DND-41 (cell line): ENCODE measurements around the gene TCERG1L.
"Not testable (repeated sequence)": the region's sequence is repeated elsewhere in the genome, so short reads cannot be mapped to it uniquely, and the experiment has no call there.

Source experiments
- ATAC-seq: fragments of 200-7000 bp; cut with Tn5 transposase; 3 replicates; pipeline ENCODE4 v1.9.1; 2021; ENCODE audit warnings: low read depth; ENCODE audit not compliant: insufficient read depth
- DNase-seq: peaks from one replicate; pipeline ENCODE4 v3.0.0-alpha.2; 2020
- H2AFZ ChIP-seq: 2 replicates; pipeline ENCODE4 v1.6.0; 2012; ENCODE audit warnings: low read depth, low read length
- H3K27ac ChIP-seq: 2 replicates; pipeline ENCODE4 v1.5.1; 2012; ENCODE audit warnings: low read length, inconsistent platforms
- H3K27me3 ChIP-seq: fragments of 200-600 bp; sonication (generic); 2 replicates; pipeline ENCODE4 v1.6.0; 2012; ENCODE audit warnings: low read length, mild to moderate bottlenecking, inconsistent platforms; ENCODE audit not compliant: insufficient read depth, poor library complexity
- H3K36me3 ChIP-seq: 2 replicates; pipeline ENCODE4 v1.5.1; 2012; ENCODE audit warnings: low read length, inconsistent platforms; ENCODE audit not compliant: insufficient read depth
- H3K4me1 ChIP-seq: 2 replicates; pipeline ENCODE4 v1.5.1; 2012; ENCODE audit warnings: mild to moderate bottlenecking, low read length; ENCODE audit not compliant: insufficient read depth
- H3K4me2 ChIP-seq: 2 replicates; pipeline ENCODE4 v1.6.0; 2012; ENCODE audit warnings: mild to moderate bottlenecking, moderate library complexity, low read length, inconsistent platforms; ENCODE audit not compliant: insufficient read depth
- H3K4me3 ChIP-seq, 2 experiments: fragments of 200-600 bp in 1 of 2; shearing (Covaris generic) in 1 of 2; 2 replicates each; pipeline ENCODE4 v1.5.1; 2012 to 2016; ENCODE audit warnings: inconsistent platforms in 2 of 2, low read length in 2 of 2, mild to moderate bottlenecking in 2 of 2, low read depth in 1 of 2, moderate library complexity in 1 of 2
- H3K79me2 ChIP-seq: 2 replicates; pipeline ENCODE4 v1.6.0; 2012; ENCODE audit warnings: low read length, inconsistent platforms; ENCODE audit not compliant: insufficient read depth
- H3K9ac ChIP-seq: 2 replicates; pipeline ENCODE4 v1.6.0; 2012; ENCODE audit warnings: low read depth, mild to moderate bottlenecking, inconsistent platforms, low read length, moderate library complexity
- H3K9me3 ChIP-seq: 2 replicates; pipeline ENCODE4 v1.5.1; 2012; ENCODE audit warnings: low read length, moderate library complexity, mild to moderate bottlenecking, inconsistent platforms; ENCODE audit not compliant: insufficient read depth, severe bottlenecking
- H4K20me1 ChIP-seq: 2 replicates; pipeline ENCODE4 v1.6.0; 2012; ENCODE audit warnings: low read length; ENCODE audit not compliant: insufficient read depth
- EZH2 ChIP-seq: IDR thresholded peaks from 3 replicates; pipeline ENCODE4 v1.6.1; 2012; ENCODE audit warnings: borderline replicate concordance, low read depth, mild to moderate bottlenecking, moderate library complexity, low read length, inconsistent platforms; ENCODE audit not compliant: severe bottlenecking
- TF ChIP-seq, protein P1 (sequence below): IDR thresholded peaks from 2 replicates; pipeline ENCODE4 v1.5.1; 2012; ENCODE audit warnings: borderline replicate concordance, low read length, moderate library complexity, mild to moderate bottlenecking; ENCODE audit not compliant: poor library complexity, severe bottlenecking; ENCODE audit errors: extremely low read depth

TCERG1L gene

DNA sequence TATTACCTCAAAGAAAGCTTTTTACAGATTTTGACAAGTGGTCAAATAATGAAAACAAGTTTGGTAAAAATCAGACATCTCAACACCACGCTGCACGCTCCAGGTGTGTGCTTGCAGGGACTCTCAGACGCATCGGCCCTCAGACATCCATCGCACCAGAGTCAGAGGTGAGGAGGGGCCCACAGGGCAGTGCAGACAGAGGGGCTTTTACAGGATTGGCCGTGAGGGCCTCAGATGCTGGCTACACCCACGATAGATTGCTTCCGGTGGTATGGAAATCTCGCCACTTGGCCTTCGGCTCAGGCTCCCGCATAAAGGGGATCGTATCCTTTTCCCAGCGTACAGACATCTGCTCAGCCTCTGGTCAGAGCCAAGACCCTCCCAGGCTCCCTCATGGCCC, 72.1 kb downstream of the TCERG1L start:
- no peaks in the 10 kb centered on the region for H3K4me1 ChIP-seq
- no peak overlapping the region for H3K9ac ChIP-seq
- no peaks in the 10 kb centered on the region for H3K36me3 ChIP-seq
- no peaks in the 10 kb centered on the region for H3K79me2 ChIP-seq
- no peak overlapping the region for H2AFZ ChIP-seq
- TF ChIP-seq EZH2 = no peak
- TF ChIP-seq, protein P1, sequence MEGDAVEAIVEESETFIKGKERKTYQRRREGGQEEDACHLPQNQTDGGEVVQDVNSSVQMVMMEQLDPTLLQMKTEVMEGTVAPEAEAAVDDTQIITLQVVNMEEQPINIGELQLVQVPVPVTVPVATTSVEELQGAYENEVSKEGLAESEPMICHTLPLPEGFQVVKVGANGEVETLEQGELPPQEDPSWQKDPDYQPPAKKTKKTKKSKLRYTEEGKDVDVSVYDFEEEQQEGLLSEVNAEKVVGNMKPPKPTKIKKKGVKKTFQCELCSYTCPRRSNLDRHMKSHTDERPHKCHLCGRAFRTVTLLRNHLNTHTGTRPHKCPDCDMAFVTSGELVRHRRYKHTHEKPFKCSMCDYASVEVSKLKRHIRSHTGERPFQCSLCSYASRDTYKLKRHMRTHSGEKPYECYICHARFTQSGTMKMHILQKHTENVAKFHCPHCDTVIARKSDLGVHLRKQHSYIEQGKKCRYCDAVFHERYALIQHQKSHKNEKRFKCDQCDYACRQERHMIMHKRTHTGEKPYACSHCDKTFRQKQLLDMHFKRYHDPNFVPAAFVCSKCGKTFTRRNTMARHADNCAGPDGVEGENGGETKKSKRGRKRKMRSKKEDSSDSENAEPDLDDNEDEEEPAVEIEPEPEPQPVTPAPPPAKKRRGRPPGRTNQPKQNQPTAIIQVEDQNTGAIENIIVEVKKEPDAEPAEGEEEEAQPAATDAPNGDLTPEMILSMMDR = no peak
- no peak overlapping the region for H3K4me3 ChIP-seq
- ATAC-seq = no peak
- H3K4me2 ChIP-seq = no peak overlapping the region
- no peaks in the 10 kb centered on the region for H3K27me3 ChIP-seq
- no peak for DNase-seq
- no peaks in the 10 kb centered on the region for H3K9me3 ChIP-seq
- no peak overlapping the region for H3K27ac ChIP-seq
- no peaks in the 10 kb centered on the region for H4K20me1 ChIP-seq

DNA sequence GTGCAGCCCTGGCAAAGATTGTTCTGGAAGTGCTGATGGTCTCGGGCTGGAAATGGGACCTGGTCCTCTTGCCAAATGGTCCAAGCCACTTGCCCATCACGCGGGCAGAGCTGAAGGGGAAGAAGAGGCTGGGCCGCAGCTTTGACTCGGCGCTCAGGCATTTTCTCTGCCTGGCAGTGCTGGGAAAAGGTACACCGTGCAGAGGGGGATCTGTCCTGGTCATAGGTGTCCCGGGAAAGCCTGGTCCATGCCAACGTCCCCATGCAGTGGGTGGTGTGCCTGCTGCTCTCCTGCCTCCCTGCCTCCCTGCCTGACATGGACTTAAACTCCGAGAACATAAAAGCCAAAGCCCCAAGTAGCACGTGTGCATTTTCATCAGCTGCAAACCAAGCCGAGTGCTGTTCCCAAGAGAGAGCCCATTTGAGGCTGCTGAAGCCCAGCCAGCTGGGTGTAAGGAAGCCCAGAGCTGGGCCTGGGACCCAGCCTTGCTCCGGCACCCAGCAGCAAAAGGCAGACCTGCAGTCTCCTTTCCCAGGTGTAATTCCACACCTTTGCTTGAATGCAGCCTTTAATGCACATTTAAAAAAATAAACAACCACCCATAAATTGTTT, 72.7 kb downstream of the TCERG1L start:
- TF ChIP-seq EZH2 = no peak
- TF ChIP-seq, protein P1 = no peak
- Histone ChIP-seq H3K36me3 (no peaks in the 10 kb centered on the region), H4K20me1 (no peaks in the 10 kb centered on the region)

DNA sequence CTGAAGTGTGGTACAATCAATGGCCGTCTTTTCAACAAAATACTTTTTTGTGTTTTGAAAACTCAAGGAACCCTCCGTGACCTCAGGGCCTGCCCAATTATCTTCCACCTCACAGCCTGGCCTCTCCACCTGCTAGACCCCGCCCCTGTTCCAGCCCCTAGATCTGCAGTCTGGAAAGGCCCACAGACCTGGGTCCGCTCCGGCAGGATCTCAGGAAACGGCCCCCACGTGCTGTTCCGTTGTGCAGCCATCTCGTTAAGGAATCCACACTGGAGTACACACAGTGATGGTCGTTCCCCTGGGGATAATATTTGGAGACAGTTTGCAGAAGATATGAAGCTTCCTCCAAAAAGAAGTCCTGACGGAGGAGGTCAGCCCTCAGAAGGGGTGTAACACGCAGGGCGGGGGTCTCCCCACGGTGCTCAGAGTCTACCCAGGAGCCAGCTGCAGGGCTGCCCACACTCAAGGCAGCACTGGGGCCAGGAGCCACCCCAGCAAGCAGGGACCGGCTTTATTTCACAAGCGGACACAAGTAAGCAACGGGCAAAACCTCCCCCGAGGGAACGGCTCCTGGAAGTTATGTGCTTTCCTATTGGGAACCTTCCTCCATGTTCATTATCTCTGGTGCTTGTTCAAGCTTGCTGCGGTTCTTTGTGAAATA, 73.4 kb downstream of the TCERG1L start:
- no peak overlapping the region for H2AFZ ChIP-seq
- H4K20me1 ChIP-seq = no peaks in the 10 kb centered on the region
- no peaks in the 10 kb centered on the region for H3K79me2 ChIP-seq
- H3K9me3 ChIP-seq = no peaks in the 10 kb centered on the region
- TF ChIP-seq EZH2 = no peak
- no peak overlapping the region for H3K4me3 ChIP-seq
- H3K27ac ChIP-seq = no peak overlapping the region
- H3K4me2 ChIP-seq = no peak overlapping the region
- no peaks in the 10 kb centered on the region for H3K36me3 ChIP-seq
- H3K9ac ChIP-seq = no peak overlapping the region
- ATAC-seq (no peak), DNase-seq (no peak)
- H3K4me1 ChIP-seq = no peaks in the 10 kb centered on the region
- no peaks in the 10 kb centered on the region for H3K27me3 ChIP-seq

More for the DNA sequence above, 72.7 kb downstream of the TCERG1L start:
- H3K9me3 ChIP-seq = no peaks in the 10 kb centered on the region
- no peaks in the 10 kb centered on the region for H3K4me1 ChIP-seq
- H3K27me3 ChIP-seq = no peaks in the 10 kb centered on the region
- no peaks in the 10 kb centered on the region for H3K79me2 ChIP-seq
- no peak overlapping the region for H3K4me3 ChIP-seq
- H2AFZ ChIP-seq = no peak overlapping the region
- H3K27ac ChIP-seq = no peak overlapping the region
- no peak overlapping the region for H3K9ac ChIP-seq
- ATAC-seq (no peak), DNase-seq (no peak)
- H3K4me2 ChIP-seq = no peak overlapping the region

DNA sequence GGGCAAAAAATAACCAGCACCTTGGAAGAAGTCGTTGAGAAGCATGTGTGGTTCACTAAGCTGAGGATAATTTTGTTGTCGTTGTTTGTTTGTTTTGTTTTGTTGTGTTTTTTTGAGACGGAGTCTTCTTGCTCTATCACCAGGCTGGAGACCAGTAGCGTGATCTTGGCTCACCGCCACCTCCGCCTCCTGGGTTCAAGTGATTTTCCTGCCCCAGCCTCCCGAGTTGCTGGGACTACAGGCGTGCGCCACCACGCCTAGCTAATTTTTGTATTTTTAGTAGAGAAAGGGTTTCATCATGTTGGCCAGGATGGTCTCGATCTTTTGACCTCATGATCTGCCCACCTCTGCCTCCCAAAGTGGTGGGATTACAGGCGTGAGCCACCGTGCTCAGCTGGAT, 76.9 kb downstream of the TCERG1L start:
- ATAC-seq = not testable (repeated sequence)

More for the DNA sequence above, 76.9 kb downstream of the TCERG1L start:
- not testable (repeated sequence) for H3K4me2 ChIP-seq, H3K4me1 ChIP-seq, H2AFZ ChIP-seq, H3K36me3 ChIP-seq, H3K27me3 ChIP-seq, H3K27ac ChIP-seq, H3K9ac ChIP-seq, H3K4me3 ChIP-seq, H4K20me1 ChIP-seq, DNase-seq, H3K9me3 ChIP-seq, H3K79me2 ChIP-seq
